ENCODE measurements around the gene SFRP5.

The SFRP5 gene

DNA sequence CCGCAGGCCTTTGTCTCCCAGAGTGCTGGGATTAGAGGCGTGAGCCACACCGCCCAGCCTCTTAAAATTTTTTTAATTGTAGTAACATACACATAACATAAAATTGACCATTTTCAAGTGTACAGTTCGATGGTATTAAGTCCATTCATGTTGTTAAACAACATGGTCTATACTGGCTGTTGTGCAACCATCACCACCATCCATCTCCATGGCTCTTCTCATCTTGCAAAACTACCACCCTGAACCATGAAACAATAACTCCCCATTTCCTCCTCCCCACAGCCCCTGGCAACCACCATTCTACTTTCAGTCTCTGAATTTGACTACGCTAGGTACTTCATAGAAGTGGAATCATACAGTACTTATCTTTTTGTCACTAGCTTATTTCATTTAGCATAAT lies 42.8 kb downstream of the SFRP5 start:
- no peaks in the 10 kb centered on the region for H3K27me3 ChIP-seq (ENCODE audit: control insufficient read depth, insufficient read depth, low read length)
- no peaks in the 10 kb centered on the region for H3K36me3 ChIP-seq (ENCODE audit: insufficient read depth, low read length)
- no peaks in the 10 kb centered on the region for H3K9me3 ChIP-seq (replicated peaks; ENCODE audit: low read length)
- H3K4me2 ChIP-seq (ENCODE audit: low read length) = no peak overlapping the region
- H3K4me3 ChIP-seq (ENCODE audit: low read length) = no peak overlapping the region
- no peak overlapping the region for H3K9ac ChIP-seq (ENCODE audit: low read depth, low read length)
- peaks cover 12% of the 10 kb centered on the region for H3K4me1 ChIP-seq (ENCODE audit: control insufficient read depth, insufficient read depth, low read length)

DNA sequence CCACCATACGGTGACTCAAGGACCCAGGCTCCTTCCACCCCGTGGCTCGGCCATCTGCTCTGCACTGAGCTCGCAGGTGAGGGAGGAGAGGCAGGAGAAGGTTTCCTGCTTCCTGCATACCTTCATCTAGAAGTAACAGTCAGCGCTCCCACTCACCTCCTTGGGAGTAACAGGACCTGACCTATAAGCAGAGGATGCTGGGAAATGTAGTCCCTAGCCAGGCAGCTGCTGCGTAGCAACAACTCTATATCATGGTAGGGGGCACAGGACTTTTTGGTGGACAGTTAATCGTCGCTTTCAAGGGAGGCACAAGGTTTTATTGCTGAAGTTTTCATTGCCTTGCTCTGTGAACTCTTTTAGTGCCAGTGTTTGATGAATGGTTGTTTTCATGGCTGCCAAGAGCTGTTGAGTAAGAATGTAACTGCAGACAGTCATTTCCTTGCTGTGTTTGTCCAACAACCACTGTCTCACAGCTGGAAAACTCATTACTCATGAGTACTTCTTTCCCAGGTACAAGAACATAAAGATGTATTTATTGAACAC lies 45.1 kb downstream of the SFRP5 start:
- H3K27me3 ChIP-seq (ENCODE audit: control insufficient read depth, insufficient read depth, low read length) = no peaks in the 10 kb centered on the region
- no peaks in the 10 kb centered on the region for H3K9me3 ChIP-seq (replicated peaks; ENCODE audit: low read length)
- H3K36me3 ChIP-seq (ENCODE audit: insufficient read depth, low read length) = no peaks in the 10 kb centered on the region
- H3K4me2 ChIP-seq (ENCODE audit: low read length) = peak overlapping the region; percentile 70
- peaks cover 12% of the 10 kb centered on the region for H3K4me1 ChIP-seq (ENCODE audit: control insufficient read depth, insufficient read depth, low read length)
- H3K9ac ChIP-seq (ENCODE audit: low read depth, low read length) = peak overlapping the region; percentile 42
- H3K4me3 ChIP-seq (ENCODE audit: low read length) = peak overlapping the region; percentile 60

DNA sequence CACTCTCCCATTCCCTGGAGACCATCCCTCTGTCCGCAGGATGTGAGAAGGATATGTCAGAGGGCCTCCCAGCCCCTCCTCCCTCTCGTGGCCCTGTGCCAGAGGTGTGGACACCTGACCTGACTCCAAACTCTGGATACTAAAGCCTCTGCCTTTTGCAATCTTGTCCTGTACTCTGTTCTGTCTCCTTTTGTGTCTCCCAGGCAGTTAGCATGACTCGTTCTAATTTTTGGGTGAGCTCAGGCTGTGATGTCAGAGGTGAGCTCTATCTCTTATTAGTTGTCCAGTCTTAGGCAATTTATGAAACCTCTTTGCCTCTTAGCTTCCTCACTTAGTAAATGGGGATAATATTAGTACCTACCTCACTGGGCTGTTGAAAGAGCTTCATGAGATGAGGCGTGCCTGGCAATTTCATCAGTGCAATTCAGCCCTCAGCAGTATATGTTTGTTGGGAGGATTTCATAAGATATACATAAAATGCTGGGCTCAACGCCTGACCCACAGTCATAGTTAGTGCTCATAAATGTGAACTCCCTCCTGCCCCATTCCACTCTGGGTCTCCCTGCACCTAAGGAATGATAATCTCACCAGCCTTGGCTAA lies 47.4 kb downstream of the SFRP5 start:
- no peak overlapping the region for H3K4me2 ChIP-seq (ENCODE audit: low read length)
- no peaks in the 10 kb centered on the region for H3K27me3 ChIP-seq (ENCODE audit: control insufficient read depth, insufficient read depth, low read length)
- peaks cover 12% of the 10 kb centered on the region for H3K4me1 ChIP-seq (ENCODE audit: control insufficient read depth, insufficient read depth, low read length)

GRCh38 chr10:97723001-97723400 lies 48.8 kb downstream of the SFRP5 start:
- Histone ChIP-seq H3K36me3 (ENCODE audit: insufficient read depth, low read length) (peaks cover 20% of the 10 kb centered on the region), H3K4me2 (ENCODE audit: low read length) (no peak overlapping the region), H3K27me3 (ENCODE audit: control insufficient read depth, insufficient read depth, low read length) (no peaks in the 10 kb centered on the region), H3K4me1 (ENCODE audit: control insufficient read depth, insufficient read depth, low read length) (peaks cover 22% of the 10 kb centered on the region), H3K9ac (ENCODE audit: low read depth, low read length) (no peak overlapping the region), H3K4me3 (ENCODE audit: low read length) (no peak overlapping the region), H3K9me3 (replicated peaks; ENCODE audit: low read length) (no peaks in the 10 kb centered on the region)

More for the DNA sequence above, 47.4 kb downstream of the SFRP5 start:
- Histone ChIP-seq H3K9me3 (replicated peaks; ENCODE audit: low read length) (no peaks in the 10 kb centered on the region), H3K4me3 (ENCODE audit: low read length) (no peak overlapping the region), H3K36me3 (ENCODE audit: insufficient read depth, low read length) (peaks cover 5% of the 10 kb centered on the region), H3K9ac (ENCODE audit: low read depth, low read length) (no peak overlapping the region)

- H3K4me1 ChIP-seq (ENCODE audit: control insufficient read depth, insufficient read depth, low read length) = peaks cover 28% of the 10 kb centered on the region
- no peak overlapping the region for H3K4me2 ChIP-seq (ENCODE audit: low read length)
- peaks cover 28% of the 10 kb centered on the region for H3K36me3 ChIP-seq (ENCODE audit: insufficient read depth, low read length)
- no peaks in the 10 kb centered on the region for H3K27me3 ChIP-seq (ENCODE audit: control insufficient read depth, insufficient read depth, low read length)
- H3K4me3 ChIP-seq (ENCODE audit: low read length) = no peak overlapping the region
- no peaks in the 10 kb centered on the region for H3K9me3 ChIP-seq (replicated peaks; ENCODE audit: low read length)
- H3K9ac ChIP-seq (ENCODE audit: low read depth, low read length) = no peak overlapping the region
Observed at GRCh38 chr10:97721871-97722780, 49.7 kb downstream of the SFRP5 start.

DNA sequence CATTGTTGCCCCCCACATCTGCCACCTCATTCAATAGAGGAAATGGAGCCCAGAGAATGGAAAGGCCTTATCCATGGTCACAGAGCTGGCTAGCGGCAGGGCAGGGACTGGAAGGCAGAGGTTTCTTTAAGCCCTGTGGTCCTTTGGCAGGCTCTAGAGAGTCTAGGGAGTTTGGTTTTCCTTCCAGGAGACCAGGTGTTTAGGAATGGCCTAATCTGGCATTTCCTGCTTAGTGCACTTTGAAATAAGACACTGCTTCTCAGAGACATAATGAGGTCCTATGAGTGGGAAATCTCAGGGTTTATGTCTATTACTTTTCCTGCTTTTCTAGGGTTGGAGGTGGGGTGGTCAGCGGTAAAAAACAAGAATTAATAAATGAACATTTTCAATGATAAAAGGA lies 52.2 kb downstream of the SFRP5 start:
- Histone ChIP-seq H3K4me1 (ENCODE audit: control insufficient read depth, insufficient read depth, low read length) (peaks cover 34% of the 10 kb centered on the region), H3K27me3 (ENCODE audit: control insufficient read depth, insufficient read depth, low read length) (no peaks in the 10 kb centered on the region), H3K9me3 (replicated peaks; ENCODE audit: low read length) (no peaks in the 10 kb centered on the region), H3K4me3 (ENCODE audit: low read length) (no peak overlapping the region), H3K36me3 (ENCODE audit: insufficient read depth, low read length) (peaks cover 40% of the 10 kb centered on the region), H3K9ac (ENCODE audit: low read depth, low read length) (no peak overlapping the region), H3K4me2 (ENCODE audit: low read length) (no peak overlapping the region)

DNA sequence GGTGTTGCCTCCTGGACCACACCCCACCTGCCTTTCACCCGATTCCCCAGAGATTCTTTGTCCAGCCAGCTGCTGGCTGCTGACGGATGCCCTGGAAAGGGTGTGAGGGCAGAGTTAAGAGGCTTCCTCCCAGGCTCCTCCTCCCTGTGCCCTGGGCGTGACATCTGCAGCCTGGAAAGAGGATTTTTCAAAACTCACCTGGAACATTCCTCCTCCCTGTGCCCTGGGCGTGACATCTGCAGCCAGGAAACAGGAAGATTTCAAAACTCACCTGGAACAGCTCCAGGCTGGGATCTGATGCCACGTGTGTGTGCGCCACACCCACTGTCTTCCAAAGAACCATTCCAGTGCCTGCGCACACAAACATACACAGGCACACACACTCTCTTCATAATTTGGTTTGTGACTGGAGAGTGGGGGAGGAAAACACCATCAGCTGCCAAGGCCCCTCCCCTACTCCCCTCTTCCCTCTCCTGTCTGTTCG lies 53.1 kb downstream of the SFRP5 start:
- Histone ChIP-seq H3K4me2 (ENCODE audit: low read length) (peak overlapping the region; percentile 19), H3K9me3 (replicated peaks; ENCODE audit: low read length) (no peaks in the 10 kb centered on the region), H3K27me3 (ENCODE audit: control insufficient read depth, insufficient read depth, low read length) (no peaks in the 10 kb centered on the region), H3K9ac (ENCODE audit: low read depth, low read length) (peak overlapping the region; percentile 15), H3K36me3 (ENCODE audit: insufficient read depth, low read length) (peaks cover 40% of the 10 kb centered on the region), H3K4me3 (ENCODE audit: low read length) (no peak overlapping the region), H3K4me1 (ENCODE audit: control insufficient read depth, insufficient read depth, low read length) (peaks cover 34% of the 10 kb centered on the region)

GRCh38 chr10:97718178-97718577 lies 53.6 kb downstream of the SFRP5 start:
- Histone ChIP-seq H3K4me3 (ENCODE audit: low read length) (no peak overlapping the region), H3K27me3 (ENCODE audit: control insufficient read depth, insufficient read depth, low read length) (no peaks in the 10 kb centered on the region), H3K36me3 (ENCODE audit: insufficient read depth, low read length) (peaks cover 40% of the 10 kb centered on the region), H3K4me2 (ENCODE audit: low read length) (peak overlapping the region; percentile 19), H3K4me1 (ENCODE audit: control insufficient read depth, insufficient read depth, low read length) (peaks cover 36% of the 10 kb centered on the region), H3K9ac (ENCODE audit: low read depth, low read length) (peak overlapping the region; percentile 15), H3K9me3 (replicated peaks; ENCODE audit: low read length) (no peaks in the 10 kb centered on the region)

GRCh38 chr10:97717627-97718026 lies 54.2 kb downstream of the SFRP5 start:
- Histone ChIP-seq H3K27me3 (ENCODE audit: control insufficient read depth, insufficient read depth, low read length) (no peaks in the 10 kb centered on the region), H3K4me3 (ENCODE audit: low read length) (no peak overlapping the region), H3K9me3 (replicated peaks; ENCODE audit: low read length) (no peaks in the 10 kb centered on the region), H3K9ac (ENCODE audit: low read depth, low read length) (no peak overlapping the region), H3K4me1 (ENCODE audit: control insufficient read depth, insufficient read depth, low read length) (peaks cover 42% of the 10 kb centered on the region), H3K36me3 (ENCODE audit: insufficient read depth, low read length) (peaks cover 40% of the 10 kb centered on the region), H3K4me2 (ENCODE audit: low read length) (no peak overlapping the region)
